ENCODE measurements around the gene SHROOM3. TPM values are rescaled to one million over a fixed set of nuclear protein-coding genes. Genes with fewer than 3 reads are reported as not detected.

Gene SHROOM3
- total RNA-seq, 2 donors from 2014 or later, result 18.1 to 21.8 TPM

- Histone ChIP-seq H3K9me3 (ENCODE audit: control insufficient read depth, low read length) (no peaks in the 10 kb centered on the region), H3K27me3 (ENCODE audit: control insufficient read depth, insufficient read depth, low read length, poor library complexity, severe bottlenecking) (no peaks in the 10 kb centered on the region), H3K4me1 (ENCODE audit: control insufficient read depth, insufficient read depth, low read length) (peaks cover 8% of the 10 kb centered on the region), H3K36me3 (ENCODE audit: control insufficient read depth, insufficient read depth, low read length) (no peaks in the 10 kb centered on the region), H3K9ac (ENCODE audit: extremely low read depth, low read length, poor library complexity, severe bottlenecking) (no peak overlapping the region), H3K27ac (ENCODE audit: low read depth, low read length) (no peak overlapping the region), H3K4me3 (ENCODE audit: low read length) (no peak overlapping the region)
- 92 to 100% methylated on average over 2 to 3 of the region's 3 CpGs for WGBS, 2 experiments (ENCODE audit: insufficient coverage in 1 of 2, insufficient read length in 1 of 2)
- H3K4me3 Mint-ChIP-seq, result no peak overlapping the region
- H3K36me3 Mint-ChIP-seq (ENCODE audit: low read depth), result no peaks in the 10 kb centered on the region
- no peak overlapping the region for H3K27ac Mint-ChIP-seq
- no peak for TF ChIP-seq CTCF (conservative IDR thresholded peaks at IDR 0.05)
- DNase-seq, result no peak
- H3K27me3 Mint-ChIP-seq (ENCODE audit: insufficient read depth), result peaks cover 3% of the 10 kb centered on the region
- peaks cover 20% of the 10 kb centered on the region for H3K4me1 Mint-ChIP-seq
- H3K9me3 Mint-ChIP-seq, result no peaks in the 10 kb centered on the region
Measured at GRCh38 chr4:76569225-76569624, 134.2 kb downstream of the SHROOM3 start.

GRCh38 chr4:76569706-76570105 lies 134.7 kb downstream of the SHROOM3 start:
- no peak for DNase-seq
- H3K4me3 Mint-ChIP-seq, result no peak overlapping the region
- no peaks in the 10 kb centered on the region for H3K36me3 Mint-ChIP-seq (ENCODE audit: low read depth)
- peaks cover 3% of the 10 kb centered on the region for H3K27me3 Mint-ChIP-seq (ENCODE audit: insufficient read depth)
- Histone ChIP-seq H3K4me1 (ENCODE audit: control insufficient read depth, insufficient read depth, low read length) (peaks cover 8% of the 10 kb centered on the region), H3K27ac (ENCODE audit: low read depth, low read length) (peak overlapping the region; percentile 24), H3K36me3 (ENCODE audit: control insufficient read depth, insufficient read depth, low read length) (no peaks in the 10 kb centered on the region), H3K27me3 (ENCODE audit: control insufficient read depth, insufficient read depth, low read length, poor library complexity, severe bottlenecking) (no peaks in the 10 kb centered on the region), H3K4me3 (ENCODE audit: low read length) (no peak overlapping the region), H3K9me3 (ENCODE audit: control insufficient read depth, low read length) (no peaks in the 10 kb centered on the region), H3K9ac (ENCODE audit: extremely low read depth, low read length, poor library complexity, severe bottlenecking) (no peak overlapping the region)
- 83 to 89% methylated on average over 3 to 4 of the region's 4 CpGs for WGBS, 2 experiments (ENCODE audit: insufficient coverage in 1 of 2, insufficient read length in 1 of 2)
- no peak overlapping the region for H3K27ac Mint-ChIP-seq
- H3K9me3 Mint-ChIP-seq, result no peaks in the 10 kb centered on the region
- TF ChIP-seq CTCF (conservative IDR thresholded peaks at IDR 0.05), result no peak
- H3K4me1 Mint-ChIP-seq, result peaks cover 20% of the 10 kb centered on the region

GRCh38 chr4:76570141-76570973 lies 135.3 kb downstream of the SHROOM3 start:
- 69 to 88% methylated on average over 7 to 10 of the region's 10 CpGs for WGBS, 2 experiments (ENCODE audit: insufficient coverage in 1 of 2, insufficient read length in 1 of 2)
- peak overlapping the region; percentile 28 for H3K27ac Mint-ChIP-seq
- Histone ChIP-seq H3K9me3 (ENCODE audit: control insufficient read depth, low read length) (no peaks in the 10 kb centered on the region), H3K9ac (ENCODE audit: extremely low read depth, low read length, poor library complexity, severe bottlenecking) (no peak overlapping the region), H3K36me3 (ENCODE audit: control insufficient read depth, insufficient read depth, low read length) (no peaks in the 10 kb centered on the region), H3K27me3 (ENCODE audit: control insufficient read depth, insufficient read depth, low read length, poor library complexity, severe bottlenecking) (no peaks in the 10 kb centered on the region), H3K4me3 (ENCODE audit: low read length) (no peak overlapping the region), H3K27ac (ENCODE audit: low read depth, low read length) (no peak overlapping the region), H3K4me1 (ENCODE audit: control insufficient read depth, insufficient read depth, low read length) (peaks cover 8% of the 10 kb centered on the region)
- TF ChIP-seq CTCF (conservative IDR thresholded peaks at IDR 0.05), result no peak
- H3K27me3 Mint-ChIP-seq (ENCODE audit: insufficient read depth), result peaks cover 3% of the 10 kb centered on the region
- no peak overlapping the region for H3K4me3 Mint-ChIP-seq
- DNase-seq, result no peak
- H3K9me3 Mint-ChIP-seq, result no peaks in the 10 kb centered on the region
- H3K36me3 Mint-ChIP-seq (ENCODE audit: low read depth), result no peaks in the 10 kb centered on the region
- peaks cover 20% of the 10 kb centered on the region for H3K4me1 Mint-ChIP-seq

Data from endodermal cell (in vitro differentiated cells).